ENCODE measurements around the gene UTP3.
A peak's percentile ranks its signal among the peaks of the same experiment; 100 is the strongest.
"Not testable (repeated sequence)": the region's sequence is repeated elsewhere in the genome, so short reads cannot be mapped to it uniquely, and the experiment has no call there.

UTP3 gene

DNA sequence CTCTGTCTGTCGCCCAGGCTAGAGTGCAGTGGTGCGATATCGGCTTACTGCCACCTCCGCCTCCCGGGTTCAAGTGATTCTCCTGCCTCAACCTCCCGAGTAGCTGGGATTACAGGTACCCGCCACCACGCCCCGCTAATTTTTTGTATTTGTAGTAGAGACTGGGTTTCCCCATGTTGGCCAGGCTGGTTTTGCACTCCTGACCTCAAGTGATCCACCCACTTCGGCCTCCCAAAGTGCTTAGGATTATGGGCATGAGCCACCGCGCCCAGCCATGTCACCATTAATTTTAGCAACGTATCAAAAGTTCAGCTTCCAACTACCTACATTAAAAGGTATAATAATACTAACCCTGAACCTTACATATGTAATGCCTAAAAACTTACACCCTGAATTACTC is 940 bp upstream of the UTP3 start:
- no peak for DNase-seq

DNA sequence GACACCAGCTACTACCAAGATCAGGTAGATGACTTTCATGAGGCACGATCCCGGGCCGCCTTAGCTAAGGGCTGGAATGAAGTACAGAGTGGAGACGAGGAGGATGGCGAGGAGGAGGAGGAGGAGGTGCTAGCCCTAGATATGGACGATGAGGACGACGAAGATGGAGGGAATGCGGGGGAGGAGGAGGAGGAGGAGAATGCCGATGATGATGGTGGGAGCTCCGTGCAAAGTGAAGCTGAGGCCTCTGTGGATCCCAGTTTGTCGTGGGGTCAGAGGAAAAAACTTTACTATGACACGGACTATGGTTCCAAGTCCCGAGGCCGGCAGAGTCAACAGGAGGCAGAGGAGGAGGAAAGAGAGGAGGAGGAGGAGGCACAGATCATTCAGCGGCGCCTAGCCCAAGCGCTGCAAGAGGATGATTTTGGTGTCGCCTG is 481 bp downstream of the UTP3 start:
- DNase-seq: no peak

DNA sequence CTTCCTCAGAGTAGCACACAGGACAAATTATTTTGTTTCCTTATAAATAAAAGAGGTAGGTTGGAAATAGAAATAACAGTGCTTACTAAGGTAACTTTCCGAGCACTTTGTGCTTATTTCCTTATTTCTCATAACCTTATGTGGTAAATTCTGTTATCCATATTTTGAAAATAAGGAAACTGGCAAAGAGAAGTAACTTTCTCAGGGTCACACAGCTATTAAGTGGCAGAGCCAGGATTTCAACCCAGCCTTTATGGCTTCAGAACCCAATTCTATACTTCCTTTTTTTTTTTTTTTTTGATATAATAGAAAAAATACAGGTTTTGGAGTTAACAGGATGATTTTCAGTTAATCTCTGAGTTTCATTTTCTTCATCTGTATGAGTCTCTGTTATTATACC is 3.3 kb downstream of the UTP3 start:
- DNase-seq: no peak

DNA sequence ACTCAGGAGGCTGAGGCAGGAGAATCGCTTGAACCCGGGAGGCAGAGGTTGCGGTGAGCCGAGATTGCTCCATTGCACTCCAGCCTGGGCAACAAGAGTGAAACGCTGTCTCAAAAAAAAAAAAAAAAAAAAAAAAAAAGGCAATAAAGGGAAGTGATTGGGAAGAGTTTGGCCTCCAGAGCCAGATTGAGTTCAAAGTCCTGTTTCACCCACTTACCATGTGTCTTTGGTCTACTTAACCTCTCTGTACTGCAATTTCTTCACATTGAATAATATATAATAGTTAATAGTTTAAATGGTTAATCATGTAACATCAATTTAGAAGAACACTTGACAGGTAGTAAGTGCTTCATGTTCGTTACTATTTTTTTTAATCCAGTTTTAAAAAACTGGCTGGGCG is 6.3 kb downstream of the UTP3 start:
- DNase-seq: not testable (repeated sequence)

DNA sequence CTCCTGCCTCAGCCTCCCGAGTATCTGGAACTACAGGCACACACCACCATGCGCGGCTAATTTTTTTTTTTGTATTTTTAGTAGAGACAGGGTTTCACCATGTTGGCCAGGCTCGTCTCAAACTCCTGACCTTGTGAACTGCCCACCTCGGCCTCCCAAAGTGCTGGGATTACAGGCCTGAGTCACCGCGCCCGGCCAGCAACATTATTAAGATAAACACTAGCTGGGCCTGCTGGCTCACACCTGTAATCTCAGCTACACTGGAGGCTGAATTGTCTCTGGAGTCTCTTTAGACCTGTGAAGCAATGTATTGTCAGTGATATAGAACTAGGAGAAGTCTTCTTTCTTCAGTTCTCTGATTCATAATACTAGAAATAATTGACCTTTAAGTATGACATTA is 10.1 kb downstream of the UTP3 start:
- DNase-seq: not testable (repeated sequence)

DNA sequence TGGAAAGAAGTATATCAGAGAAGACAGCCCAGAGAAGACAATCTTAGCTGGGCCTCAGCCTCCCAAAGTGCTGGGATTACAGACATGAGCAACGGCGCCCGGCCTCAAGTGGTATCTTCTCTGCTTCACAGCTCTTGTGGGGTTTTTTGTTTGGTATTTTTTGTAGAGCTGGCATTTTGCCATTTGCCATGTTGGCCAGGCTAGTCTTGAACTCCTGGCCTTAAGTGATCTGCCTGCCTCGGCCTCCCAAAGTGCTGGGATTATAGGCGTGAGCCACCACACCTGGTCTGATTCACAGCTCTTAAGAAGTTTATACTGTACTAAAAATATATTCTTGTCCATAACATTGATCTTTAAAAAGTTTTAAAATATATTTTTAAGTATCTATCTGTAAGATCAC is 12.4 kb downstream of the UTP3 start:
- no peak for DNase-seq

DNA sequence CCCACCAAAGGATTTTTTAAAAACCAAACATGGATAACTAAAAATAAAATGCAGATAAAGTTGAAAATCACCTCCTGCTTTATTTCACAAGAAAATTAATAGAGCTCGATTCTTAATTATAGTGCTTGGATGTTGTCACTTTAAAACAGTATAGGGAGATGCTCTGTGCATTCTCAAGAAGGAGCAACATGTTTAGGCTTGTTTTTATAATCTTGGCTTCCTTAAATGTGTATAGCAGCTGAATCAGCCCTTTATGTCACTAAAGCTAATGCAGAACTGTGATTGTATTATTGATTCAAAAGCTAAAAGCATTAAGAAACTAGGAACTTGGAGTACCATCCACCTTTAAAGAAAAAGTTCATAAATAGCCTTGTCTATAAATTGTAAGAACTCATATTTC is 12.9 kb downstream of the UTP3 start:
- DNase-seq: no peak

DNA sequence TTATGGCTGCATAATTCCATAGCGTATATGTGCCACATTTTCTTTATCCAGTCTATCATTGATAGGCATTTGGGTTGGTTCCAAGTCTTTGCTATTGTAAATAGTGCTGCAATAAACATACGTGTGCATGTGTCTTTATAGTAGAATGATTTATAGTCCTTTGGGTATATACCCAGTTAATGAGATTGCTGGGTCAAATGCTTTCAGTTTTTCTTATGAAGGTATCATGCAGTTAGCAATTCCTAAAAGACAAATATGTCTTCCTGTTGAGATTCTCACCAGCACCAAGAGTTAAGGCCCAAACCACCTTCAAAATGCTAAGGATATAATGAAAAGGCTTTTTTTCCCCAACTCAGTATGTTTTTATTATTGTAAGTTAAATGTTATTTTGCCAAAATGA is 14.3 kb downstream of the UTP3 start:
- DNase-seq: not testable (repeated sequence)

DNA sequence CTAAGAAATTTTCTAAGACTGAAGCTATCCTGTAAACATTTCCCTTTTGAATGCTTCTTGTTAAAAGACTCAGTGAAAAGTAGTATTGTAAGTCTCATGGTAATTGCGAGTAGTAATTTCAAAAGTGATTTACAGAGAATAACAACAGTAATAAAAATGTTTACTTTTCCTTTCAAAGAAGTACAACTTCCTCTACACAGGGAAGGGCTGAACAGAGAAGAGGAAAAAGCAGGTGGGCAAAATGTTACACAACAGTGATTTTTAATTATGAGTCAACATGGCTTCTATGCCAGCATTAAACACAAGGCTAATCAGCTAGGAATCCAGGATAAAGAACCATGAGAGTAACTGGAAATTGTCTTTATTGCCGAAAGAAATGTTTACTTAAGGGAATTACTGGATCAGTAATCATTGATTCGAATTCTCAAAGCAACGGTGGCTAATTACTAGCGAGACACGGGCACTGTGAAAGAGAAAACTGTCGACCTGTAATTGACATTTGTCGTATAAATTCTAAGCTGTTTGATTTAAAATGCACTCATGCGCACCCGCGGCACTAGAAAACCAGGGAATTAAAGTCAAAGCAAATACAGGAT is 15.4 kb downstream of the UTP3 start:
- DNase-seq: peak; percentile 78

DNA sequence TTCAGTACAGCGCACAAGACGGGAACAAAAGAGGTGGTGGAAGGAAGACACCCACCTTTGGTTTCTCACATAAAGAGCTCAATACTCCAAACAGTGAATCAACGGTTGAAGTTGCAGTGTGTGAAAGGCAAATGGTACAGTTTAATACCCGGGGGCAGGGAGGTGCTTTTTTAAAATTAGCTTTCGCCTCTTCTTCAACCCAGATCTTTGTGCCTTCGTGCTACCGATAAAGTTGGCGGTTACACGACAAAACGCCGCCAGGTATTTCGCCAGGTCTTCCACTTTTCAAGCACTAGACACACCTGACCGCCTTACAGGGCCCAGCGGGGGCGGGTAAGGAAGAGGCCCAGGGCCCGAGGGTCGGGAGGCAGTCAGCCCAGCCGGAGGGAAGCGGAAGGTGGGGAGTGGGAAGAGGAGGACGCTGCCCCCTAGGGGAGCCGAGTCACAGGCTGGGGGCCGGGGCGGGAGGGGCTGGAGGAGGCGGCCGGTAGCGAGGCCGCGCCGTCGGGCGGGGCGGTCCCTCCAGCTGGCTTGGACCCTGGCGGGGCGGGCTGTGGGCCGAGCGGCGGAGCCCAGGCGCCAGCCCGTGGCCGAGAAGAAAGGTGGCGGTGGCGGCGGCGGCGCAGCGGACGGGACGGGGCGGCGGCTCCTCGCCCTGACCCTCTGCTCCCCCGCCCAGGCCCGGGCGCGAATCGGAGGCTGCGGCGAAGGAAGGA is 16.0 kb downstream of the UTP3 start:
- peak; percentile 83 for DNase-seq

DNA sequence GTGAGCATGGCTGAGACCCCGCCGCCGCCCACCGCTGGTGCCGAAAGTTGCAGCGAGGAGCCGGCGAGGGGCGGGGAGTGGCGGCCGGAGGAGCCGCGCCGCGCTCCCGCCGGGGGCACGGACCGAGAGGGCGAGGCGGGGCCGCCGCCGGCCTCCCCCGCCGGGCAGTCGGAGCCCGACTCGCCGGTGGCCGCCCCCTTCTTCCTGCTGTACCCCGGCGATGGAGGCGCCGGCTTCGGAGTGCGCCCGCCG is 16.5 kb downstream of the UTP3 start:
- no peak for DNase-seq

DNA sequence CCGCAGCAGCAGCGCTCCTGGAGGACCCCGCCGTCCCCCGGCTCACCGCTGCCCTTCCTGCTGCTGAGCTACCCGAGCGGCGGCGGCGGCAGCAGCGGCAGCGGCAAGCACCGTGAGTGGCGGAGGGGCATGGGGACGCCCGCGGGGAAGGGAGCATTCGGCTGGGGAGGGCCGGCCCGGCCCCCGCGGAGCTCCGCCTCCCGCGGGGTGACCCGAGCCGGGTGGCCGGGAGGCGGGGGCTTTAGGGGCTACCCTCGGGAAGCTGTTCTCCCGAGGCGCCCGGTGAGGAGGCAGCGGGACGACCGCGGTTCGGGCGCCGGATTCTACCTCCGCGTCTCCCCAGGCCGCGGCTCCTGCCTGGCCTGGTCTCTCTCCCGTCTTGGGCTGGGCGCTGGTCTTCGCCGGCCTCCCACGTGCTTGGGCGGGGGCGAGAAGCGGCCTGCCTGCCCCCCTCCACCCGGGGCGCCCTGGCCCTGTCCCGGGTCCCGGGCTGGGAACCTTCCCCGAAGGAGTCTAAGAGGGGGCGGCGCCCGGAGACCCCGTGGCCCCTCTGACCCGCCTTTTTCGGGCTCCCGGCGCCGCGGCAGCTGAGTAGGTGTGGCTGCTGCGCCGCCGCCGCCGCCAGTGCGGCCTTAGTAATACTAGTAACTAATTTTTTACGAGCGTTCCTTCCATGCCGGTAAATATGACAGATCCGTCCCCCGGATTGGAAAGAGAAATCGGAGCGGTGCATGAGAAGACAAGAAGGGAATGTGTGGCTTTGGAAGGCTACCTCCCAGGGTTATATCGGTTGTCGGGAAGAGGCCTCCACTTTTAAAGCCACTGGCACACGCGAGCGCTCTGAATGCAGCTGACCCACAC is 17.1 kb downstream of the UTP3 start:
- peak; percentile 34 for DNase-seq

DNA sequence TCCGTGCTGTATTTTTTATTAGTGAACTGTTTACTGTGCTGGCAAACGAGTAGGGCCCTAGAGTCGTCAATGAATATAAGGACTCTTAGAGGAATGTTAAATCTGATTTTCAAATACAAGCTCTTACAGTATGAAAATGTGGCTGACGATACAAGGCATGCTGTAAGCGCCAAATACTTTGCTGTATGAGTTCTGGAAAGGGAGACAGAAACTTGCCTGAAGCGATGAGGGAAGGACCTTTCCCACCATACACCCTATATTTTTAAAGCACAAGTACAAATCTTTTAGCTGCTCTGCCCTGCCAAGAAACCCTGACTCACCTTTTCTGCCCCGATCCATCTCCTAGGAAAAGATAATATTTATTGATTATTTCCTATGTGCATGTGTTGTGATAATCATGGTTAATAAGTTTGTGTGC is 17.7 kb downstream of the UTP3 start:
- DNase-seq: no peak

DNA sequence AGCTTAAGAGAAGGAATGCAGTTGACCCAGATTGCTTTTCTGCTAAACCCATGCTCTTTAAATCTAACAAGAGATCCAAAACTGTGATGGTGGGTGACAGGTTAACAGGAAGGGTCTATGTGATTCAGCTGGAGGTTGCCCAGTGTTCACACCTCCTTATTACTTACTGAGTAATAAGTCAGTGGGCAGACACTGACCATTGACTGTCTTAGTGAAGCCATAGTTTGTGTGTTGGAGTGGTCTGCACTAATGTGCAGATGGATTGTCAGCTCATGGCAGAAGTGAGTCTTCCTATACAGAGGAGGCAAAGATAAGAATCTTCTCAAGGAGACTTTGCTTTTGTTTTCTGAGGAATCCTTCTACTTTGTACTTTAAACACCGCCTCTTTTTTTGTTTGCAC is 18.2 kb downstream of the UTP3 start:
- no peak for DNase-seq

DNA sequence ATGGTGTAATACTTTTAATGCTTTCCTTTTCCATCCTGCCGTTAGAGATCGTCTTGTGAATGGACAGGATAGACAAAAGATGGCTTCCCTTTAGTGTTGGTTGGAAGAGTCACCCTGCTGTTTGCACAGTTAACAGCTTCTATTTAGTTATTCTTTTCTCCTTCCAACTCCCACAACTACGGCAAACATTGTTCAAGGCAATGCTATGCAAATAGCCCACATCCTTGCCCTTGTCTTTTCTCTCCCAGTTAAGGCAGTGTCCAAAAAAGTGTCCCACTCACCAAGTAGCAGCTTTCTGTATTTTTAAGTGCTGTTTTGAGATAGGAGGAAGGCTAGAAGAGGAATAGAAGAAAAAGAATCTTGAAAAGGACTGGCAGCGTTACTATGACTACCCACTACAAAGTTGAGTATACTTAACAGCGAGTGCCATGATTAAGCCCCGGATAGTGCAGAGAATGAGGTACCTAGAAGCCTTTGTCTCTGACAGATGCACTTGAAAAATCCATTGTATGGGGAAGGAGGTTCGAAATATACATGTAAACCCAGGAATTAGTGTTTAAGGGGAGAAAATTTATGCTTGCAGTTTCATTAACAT is 21.4 kb downstream of the UTP3 start:
- peak; percentile 11 for DNase-seq

DNA sequence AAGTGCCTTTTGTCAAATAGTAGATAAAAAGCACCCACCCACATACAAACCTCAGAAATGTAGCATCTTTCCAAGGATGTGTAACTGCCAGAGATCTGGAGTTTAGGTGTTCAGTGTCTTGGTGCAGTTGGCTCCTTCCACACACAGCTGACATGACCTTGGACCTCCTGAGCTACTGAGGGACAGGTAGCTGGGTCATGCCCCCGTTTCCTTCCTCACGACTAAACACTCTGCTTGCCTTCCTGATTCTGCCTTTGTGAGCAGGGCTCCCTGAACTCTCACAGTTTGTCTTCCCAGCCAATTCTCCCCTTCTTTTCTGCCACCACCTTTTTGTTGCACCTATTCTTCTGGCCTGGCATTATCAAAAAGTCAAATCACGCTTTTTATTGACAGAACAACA is 23.3 kb downstream of the UTP3 start:
- DNase-seq: no peak

DNA sequence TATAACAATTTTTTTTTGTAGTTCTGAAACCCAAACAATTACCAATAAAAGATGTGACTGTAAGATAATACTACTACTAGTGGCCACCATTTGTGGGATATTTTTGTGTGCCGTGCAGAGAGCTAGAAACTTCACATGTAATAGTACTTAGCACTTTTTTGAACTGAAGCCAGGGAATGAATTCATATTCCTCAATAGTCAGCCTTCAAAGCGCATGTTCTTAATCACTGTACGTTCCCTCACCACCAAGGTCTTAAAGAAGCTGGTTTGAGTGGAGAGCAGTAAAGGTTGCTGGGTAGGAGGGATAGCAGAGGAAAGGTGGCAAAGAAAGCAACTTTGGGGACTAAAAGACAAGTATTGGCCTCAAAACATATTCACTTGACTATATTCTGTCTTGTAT is 23.8 kb downstream of the UTP3 start:
- no peak for DNase-seq

DNA sequence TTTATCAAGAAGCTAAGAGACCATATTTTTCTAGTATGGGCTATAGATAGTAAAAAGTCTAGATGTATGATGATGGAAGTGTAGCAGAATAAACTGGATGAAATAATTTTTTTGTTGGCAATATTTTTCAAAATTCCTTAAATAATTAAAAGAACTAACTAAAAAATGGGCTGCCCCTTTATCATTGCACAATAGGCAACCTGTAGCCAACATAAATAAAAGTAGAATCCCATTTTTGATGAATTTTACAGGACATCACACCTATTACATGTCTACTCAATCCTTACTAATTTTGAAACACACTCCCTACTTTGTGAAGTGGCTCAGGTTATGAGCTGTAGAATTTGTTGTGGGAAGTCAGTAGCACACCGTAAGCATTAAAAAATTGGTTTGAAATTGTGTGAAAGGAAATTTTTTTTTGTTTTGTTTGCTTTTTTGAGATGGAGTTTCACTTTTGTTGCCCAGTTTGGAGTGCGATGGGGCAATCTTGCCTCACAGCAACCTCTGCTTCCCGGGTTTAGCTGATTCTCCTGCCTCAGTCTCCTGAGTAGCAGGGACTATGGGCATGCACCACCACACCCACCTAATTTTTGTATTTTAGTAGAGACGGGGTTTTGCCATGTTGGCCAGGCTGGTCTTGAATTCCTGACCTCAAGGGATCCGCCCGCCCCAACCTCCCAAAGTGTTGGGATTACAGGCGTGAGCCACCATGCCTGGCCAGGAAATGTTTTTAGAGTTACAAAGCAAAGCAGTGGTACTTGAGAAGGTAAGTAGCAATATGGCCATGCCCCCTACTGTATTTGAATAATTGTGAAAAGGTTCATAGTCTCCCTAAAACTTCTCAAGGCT is 24.5 kb downstream of the UTP3 start:
- DNase-seq: no peak

DNA sequence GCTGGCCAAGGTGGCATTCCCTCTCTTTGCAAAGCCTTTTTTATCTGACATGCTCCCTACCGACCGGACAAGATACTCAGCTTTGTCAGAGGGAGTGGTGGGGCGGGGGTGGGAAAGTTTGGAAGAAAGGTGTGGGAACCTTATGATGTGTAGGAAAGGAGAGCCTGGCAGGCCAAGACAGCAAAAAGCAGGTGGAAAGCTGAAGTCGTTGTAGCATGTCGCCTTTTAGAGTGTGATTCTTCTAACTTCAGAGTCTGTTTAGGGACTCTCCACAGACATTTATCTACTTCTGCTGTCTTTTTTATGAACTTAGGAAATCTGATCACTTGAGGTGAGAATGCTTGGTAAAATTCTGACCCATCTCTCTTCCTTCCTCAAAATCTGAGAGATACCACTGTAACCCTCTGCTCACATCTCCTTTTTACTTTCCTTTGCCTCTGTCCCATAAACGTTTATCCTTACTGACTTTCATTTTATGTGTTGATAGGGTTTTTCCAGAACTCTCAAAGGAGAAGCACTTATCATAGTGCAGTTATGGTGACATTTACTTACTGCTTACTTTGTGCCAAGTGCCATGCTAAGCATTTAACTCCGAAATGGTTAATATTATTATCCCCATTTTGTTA is 25.2 kb downstream of the UTP3 start:
- no peak for DNase-seq

DNA sequence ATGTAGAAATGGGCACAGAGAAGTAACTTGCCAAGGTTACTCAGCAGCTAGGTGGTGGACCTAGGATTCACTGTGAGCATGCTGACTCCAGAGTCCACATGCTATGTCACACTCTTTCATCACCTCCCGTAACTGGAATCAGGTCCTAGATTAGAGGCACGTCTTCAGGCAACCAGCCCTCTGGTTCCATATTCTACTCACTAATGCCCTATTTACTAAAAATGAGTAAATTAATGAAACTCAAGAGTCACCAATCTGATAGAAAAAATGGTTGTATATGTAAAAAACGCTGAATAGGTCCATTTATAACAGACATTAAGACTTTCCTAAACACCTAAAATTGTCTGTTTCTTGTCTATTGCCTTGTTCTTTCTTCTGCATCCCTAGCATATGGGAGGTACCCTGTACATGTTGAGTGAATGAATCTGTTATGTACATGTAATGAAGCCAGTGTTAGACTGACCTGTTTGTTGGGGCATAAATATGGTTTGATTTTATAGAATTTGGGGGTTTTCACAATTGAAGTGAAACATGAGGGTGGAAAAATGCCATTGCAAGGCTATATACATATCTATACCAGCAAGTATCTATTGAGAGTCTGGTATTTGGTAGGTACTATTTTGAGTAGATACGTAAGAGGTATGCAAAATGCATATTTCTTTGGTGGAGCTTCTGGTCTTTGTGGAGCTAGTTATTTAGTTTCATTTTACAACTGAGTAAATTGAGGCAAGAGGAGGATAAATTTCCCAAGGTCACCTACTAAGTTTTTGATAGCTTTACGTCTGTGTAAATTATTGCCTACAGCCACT is 26.0 kb downstream of the UTP3 start:
- no peak for DNase-seq

DNA sequence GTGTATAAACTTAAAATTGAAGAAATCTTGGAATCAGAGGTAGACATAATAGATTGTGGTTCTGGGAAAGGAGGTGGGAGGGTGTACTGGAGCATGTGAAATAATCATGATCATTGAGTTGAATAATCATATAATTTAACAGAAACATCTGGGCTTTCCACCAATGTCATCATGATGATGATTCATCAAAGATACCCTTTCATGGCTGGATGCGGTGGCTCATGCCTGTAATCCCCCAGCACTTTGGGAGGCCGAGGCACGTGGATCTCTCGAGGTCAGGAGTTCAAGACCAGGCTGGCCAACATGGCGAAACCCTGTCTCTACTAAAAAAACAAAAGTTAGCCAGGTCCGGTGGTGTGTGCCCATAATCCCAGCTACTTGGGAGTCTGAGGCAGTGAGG is 26.8 kb downstream of the UTP3 start:
- DNase-seq: no peak
